HepG2 (cell line): ENCODE data around the gene DNAJA3. TPM values are rescaled to one million over a fixed set of nuclear protein-coding genes. Genes with fewer than 3 reads are reported as not detected.

Experiments
- ATAC-seq: fragments of 200-7000 bp; cut with Tn5 transposase; 3 replicates; pipeline ENCODE4 v1.9.1; 2020; ENCODE audit warnings: mild to moderate bottlenecking, moderate library complexity
- BruUV-seq: library from RNA; stranded (reverse); fragments of 400-500 nt; replicated peaks from 2 replicates; lab custom pipeline; 2021; lab: Mats Ljungman, UMichigan
- CTCF ChIA-PET: fragments of 300-600 bp; formaldehyde crosslinking; extraction: SDS; loops from one replicate; lab custom pipeline; 2021; ENCODE audit warnings: low total read pairs, inconsistent platforms, low intra/inter-chr PET ratio; lab: Yijun Ruan, JAX
- POLR2A ChIA-PET: fragments of 350-600 bp; sonication (Branson Sonifier 250); formaldehyde crosslinking; loops from one replicate; lab custom pipeline; 2020; ENCODE audit warnings: antibody characterized with exemption, inconsistent platforms; lab: Yijun Ruan, JAX
- DNase-seq: peaks from one replicate; pipeline ENCODE4 v3.0.0-alpha.2; 2015; ENCODE audit warnings: low spot score
- FAIRE-seq: peaks from 3 replicates; lab custom pipeline; 2011; peaks lifted over from hg19 to GRCh38; lab: Jason Lieb, UNC
- H2AFZ ChIP-seq: one replicate; pipeline ENCODE4 v1.6.1; 2011; ENCODE audit warnings: low read length, inconsistent platforms
- H3K27ac ChIP-seq: fragments of 300-600 bp; 3 replicates; pipeline ENCODE4 v1.8.0; 2011; ENCODE audit warnings: mixed run types, mild to moderate bottlenecking, mixed read lengths, low read length, inconsistent platforms; ENCODE audit not compliant: insufficient read depth; ENCODE audit errors: extremely low read length
- H3K27me3 ChIP-seq, 2 experiments: fragments of 200-600 bp in 1 of 2; 2 replicates in 1 of 2; 3 replicates in 1 of 2; pipeline versions ENCODE4 v1.6.0 to v1.8.0; 2011; ENCODE audit warnings: low read length in 2 of 2, mild to moderate bottlenecking in 2 of 2, moderate library complexity in 2 of 2, inconsistent platforms in 1 of 2; ENCODE audit not compliant: insufficient read depth in 2 of 2, control insufficient read depth in 1 of 2
- H3K36me3 ChIP-seq, 2 experiments: fragments of 200-600 bp in 1 of 2; replicated peaks in 1 of 2; 2 replicates in 1 of 2; 3 replicates in 1 of 2; pipeline versions ENCODE4 v1.5.1 to v1.8.0; 2011; ENCODE audit warnings: low read length in 2 of 2, inconsistent platforms in 1 of 2; ENCODE audit not compliant: insufficient read depth in 2 of 2, control insufficient read depth in 1 of 2
- H3K4me1 ChIP-seq: 2 replicates; pipeline ENCODE4 v1.5.1; 2012; ENCODE audit warnings: low read length, inconsistent platforms; ENCODE audit not compliant: insufficient read depth
- H3K4me2 ChIP-seq: 2 replicates; pipeline ENCODE4 v1.6.0; 2011; ENCODE audit warnings: low read depth, low read length, inconsistent platforms
- H3K4me3 ChIP-seq, 3 experiments: fragments of 200-600 bp in 1 of 3; sonication (generic), shearing (Covaris generic) in 1 of 3; replicated peaks in 1 of 3; 2 replicates each; pipeline ENCODE4 v1.5.1; 2011 to 2016; ENCODE audit warnings: low read length in 3 of 3, inconsistent platforms in 2 of 3, low read depth in 2 of 3, mild to moderate bottlenecking in 2 of 3, control low read depth in 1 of 3, mixed read lengths in 1 of 3; ENCODE audit not compliant: insufficient read depth in 1 of 3
- H3K79me2 ChIP-seq: one replicate; pipeline ENCODE4 v1.6.1; 2011; ENCODE audit warnings: low read length, inconsistent platforms; ENCODE audit not compliant: insufficient read depth
- H3K9ac ChIP-seq: 2 replicates; pipeline ENCODE4 v1.6.0; 2011; ENCODE audit warnings: mild to moderate bottlenecking, low read depth, low read length, inconsistent platforms; ENCODE audit not compliant: insufficient read depth
- H3K9me3 ChIP-seq: 2 replicates; pipeline ENCODE4 v1.5.1; 2012; ENCODE audit warnings: mild to moderate bottlenecking, low read length
- H4K20me1 ChIP-seq: 2 replicates; pipeline ENCODE4 v1.6.0; 2011; ENCODE audit warnings: inconsistent platforms, mild to moderate bottlenecking, low read length, moderate library complexity; ENCODE audit not compliant: insufficient read depth
- CBX2 ChIP-seq, 2 experiments: fragments of 200-600 bp in 1 of 2; sonication (generic); formaldehyde crosslinking in 1 of 2; IDR thresholded peaks; 2 replicates each; pipeline versions ENCODE4 v1.7.0 to v1.8.1; 2018 to 2022; ENCODE audit warnings: low read depth in 2 of 2, low read length in 1 of 2, mild to moderate bottlenecking in 1 of 2, missing genetic modification reagents in 1 of 2
- EHMT2 ChIP-seq: fragments of 200-600 bp; sonication (generic); IDR thresholded peaks from 2 replicates; pipeline ENCODE4 v1.7.0; 2017; ENCODE audit warnings: antibody characterized with exemption, low read depth, low read length, borderline replicate concordance
- NFYC ChIP-seq: IDR thresholded peaks from 2 replicates; pipeline ENCODE4 v1.6.1; 2016; ENCODE audit warnings: missing genetic modification reagents, missing compliant biosample characterization
- POGK ChIP-seq: sonication (generic); formaldehyde crosslinking; conservative IDR thresholded peaks from 2 replicates; pipeline ENCODE4 v1.8.0; 2022; ENCODE audit warnings: mild to moderate bottlenecking, moderate library complexity, missing genetic modification reagents
- RFXAP ChIP-seq: sonication (generic); formaldehyde crosslinking; IDR thresholded peaks from 2 replicates; pipeline ENCODE4 v1.4.0; 2020; ENCODE audit warnings: missing genetic modification reagents, borderline replicate concordance
- SMAD3 ChIP-seq: sonication (generic); formaldehyde crosslinking; IDR thresholded peaks from 2 replicates; pipeline ENCODE4 v1.4.0; 2020; ENCODE audit warnings: missing genetic modification reagents
- ZBTB1 ChIP-seq: sonication (generic); formaldehyde crosslinking; IDR thresholded peaks from 2 replicates; pipeline ENCODE4 v1.4.0; 2020; ENCODE audit warnings: missing genetic modification reagents, borderline replicate concordance
- ZBTB43 ChIP-seq: sonication (generic); formaldehyde crosslinking; conservative IDR thresholded peaks from 2 replicates; pipeline ENCODE4 v1.4.0; 2020; ENCODE audit warnings: missing genetic modification reagents
- ZNF703 ChIP-seq: sonication (generic); formaldehyde crosslinking; IDR thresholded peaks from 2 replicates; pipeline ENCODE4 v1.5.1; 2020; ENCODE audit warnings: missing genetic modification reagents, mild to moderate bottlenecking, moderate library complexity, borderline replicate concordance
- WGBS: methylation state at CpG from one replicate; pipeline ENCODE4 v1.1.6; 2017; ENCODE audit warnings: low lambda C conversion rate; 5-methylcytosine and 5-hydroxymethylcytosine counted together
- in situ Hi-C: cut with HindIII; loops from 2 replicates; pipeline ENCODE4 v1.10.0; 2017; ENCODE audit warnings: low pct_unique_long_range_greater_than_20kb; ENCODE audit not compliant: extremely low pct_ligation_motif_present
- intact Hi-C: fragments of 100-400 bp; cut with micrococcal nuclease; formaldehyde crosslinking; loops from one replicate; pipeline ENCODE4 v1.10.0; 2022; ENCODE audit not compliant: unreplicated experiment
- polyA plus RNA-seq, 8 experiments: library from polyadenylated mRNA; depleted of rRNA in 3 of 8; stranded (reverse) in 7 of 8; unstranded in 1 of 8; fragments of >200 nt; fragmentation: Illumina TruSeq in 4 of 8; extraction: Trizol in 4 of 8; gene quantifications; 2 replicates each; pipeline versions ENCODE4 v1.2.1 to v1.2.3, GENCODE V29; 2011 to 2016; ENCODE audit warnings: low read depth in 4 of 8, missing spikeins in 1 of 8, mixed read lengths in 1 of 8; ENCODE audit not compliant: insufficient read depth in 1 of 8
- total RNA-seq, 5 experiments: library from RNA; depleted of rRNA; stranded (reverse); fragments of >200 nt; fragmentation: Illumina TruSeq; extraction: Trizol; gene quantifications; 2 replicates each; pipeline ENCODE4 v1.2.3, GENCODE V29; 2016; ENCODE audit warnings: low read depth in 1 of 5
- TF ChIP-seq, protein P1 (sequence below): sonication (generic); formaldehyde crosslinking; IDR thresholded peaks from 2 replicates; pipeline ENCODE4 v1.5.0; 2020; ENCODE audit warnings: mild to moderate bottlenecking, missing genetic modification reagents
- TF ChIP-seq, protein P2 (sequence below): sonication (generic); formaldehyde crosslinking; IDR thresholded peaks from 2 replicates; pipeline ENCODE4 v1.4.0; 2020; ENCODE audit warnings: missing genetic modification reagents; ENCODE audit errors: not compliant biosample characterization

Gene DNAJA3
- total and polyA plus RNA-seq, 2 of the 13 experiments (the other 11 are each of a cell fraction or from before 2014, with no cell fraction given): 77.0 to 83.3 TPM

DNA sequence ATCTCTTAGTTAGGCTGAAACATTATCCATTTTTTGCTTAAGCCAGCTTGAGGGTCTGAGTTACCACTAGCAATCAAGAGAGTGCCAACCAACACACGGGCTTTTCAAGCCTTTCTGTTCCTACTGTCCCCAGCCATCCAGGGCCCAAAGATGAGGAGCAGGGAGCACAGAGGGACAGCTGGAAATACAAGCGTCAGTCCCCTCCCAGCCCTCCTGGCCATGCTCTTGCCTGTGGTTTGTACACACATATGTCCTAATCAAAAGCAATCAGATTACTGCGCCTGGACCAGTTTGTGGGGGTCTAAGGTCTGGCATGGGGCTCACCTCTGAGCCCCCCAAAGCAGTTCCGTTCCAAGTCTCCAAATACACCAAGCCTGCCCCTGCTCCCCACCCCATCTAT lies 12.8 kb upstream of the DNAJA3 start (continued):
- no peak for TF ChIP-seq ZBTB43 (CRISPR knock-in tag)
- TF ChIP-seq, protein P1, sequence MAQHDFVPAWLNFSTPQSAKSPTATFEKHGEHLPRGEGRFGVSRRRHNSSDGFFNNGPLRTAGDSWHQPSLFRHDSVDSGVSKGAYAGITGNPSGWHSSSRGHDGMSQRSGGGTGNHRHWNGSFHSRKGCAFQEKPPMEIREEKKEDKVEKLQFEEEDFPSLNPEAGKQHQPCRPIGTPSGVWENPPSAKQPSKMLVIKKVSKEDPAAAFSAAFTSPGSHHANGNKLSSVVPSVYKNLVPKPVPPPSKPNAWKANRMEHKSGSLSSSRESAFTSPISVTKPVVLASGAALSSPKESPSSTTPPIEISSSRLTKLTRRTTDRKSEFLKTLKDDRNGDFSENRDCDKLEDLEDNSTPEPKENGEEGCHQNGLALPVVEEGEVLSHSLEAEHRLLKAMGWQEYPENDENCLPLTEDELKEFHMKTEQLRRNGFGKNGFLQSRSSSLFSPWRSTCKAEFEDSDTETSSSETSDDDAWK (CRISPR knock-in tag): no peak
- TF ChIP-seq NFYC: no peak
- no peak for TF ChIP-seq ZBTB1 (CRISPR knock-in tag)
- TF ChIP-seq SMAD3 (CRISPR knock-in tag): no peak
- no peak for TF ChIP-seq CBX2 (IDR thresholded peaks at IDR 0.05; ENCODE audit: low read depth, low read length)
- no peak for TF ChIP-seq CBX2 (CRISPR knock-in tag; IDR thresholded peaks at IDR 0.05; ENCODE audit: low read depth)
- TF ChIP-seq, all 625 proteins: peak for 0

DNA sequence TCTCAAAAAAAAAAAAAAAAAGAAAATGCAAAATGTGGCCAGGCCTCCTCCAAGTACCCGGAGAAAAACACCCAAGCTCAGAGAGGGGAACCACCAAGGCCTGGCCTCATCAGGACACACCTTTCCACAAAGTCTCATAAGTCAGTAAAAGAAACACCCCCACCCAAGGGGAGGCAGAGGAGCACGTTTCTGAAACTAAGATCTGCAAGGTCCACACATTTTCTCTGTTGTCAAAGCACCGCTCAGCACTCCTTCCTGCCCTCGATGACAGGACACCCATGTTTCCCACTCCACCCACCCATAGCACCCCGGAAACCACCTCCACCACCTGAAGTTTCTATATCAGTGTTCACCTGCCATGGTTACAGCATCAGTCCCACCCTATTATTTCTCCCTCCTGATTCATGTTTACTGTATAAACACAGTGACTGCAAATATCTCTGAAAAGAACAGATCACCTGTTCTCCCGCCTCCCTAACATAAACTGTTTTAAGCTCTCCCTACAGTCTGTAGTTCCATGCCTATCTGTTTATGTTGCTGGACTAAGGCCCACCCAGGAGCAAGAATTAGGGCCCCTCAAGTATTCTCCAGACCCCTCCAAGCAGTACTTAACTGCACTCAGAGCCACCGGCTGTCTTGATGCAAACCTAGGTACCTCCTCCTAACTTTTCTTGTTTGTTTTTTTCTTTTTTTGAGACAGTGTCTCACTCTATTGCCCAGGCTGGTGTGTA lies 11.3 kb upstream of the DNAJA3 start:
- WGBS: 88% methylated on average over 7 of the region's 7 CpGs
- POLR2A ChIA-PET: interaction anchor here (1.2 to 1.8 kb wide), 4 partner anchors 41 to 48 kb away, joined by 3 to 8 read pairs (median 5); no protein-coding TSS in a partner anchor
- H3K9me3 ChIP-seq: no peaks in the 10 kb centered on the region
- H3K4me2 ChIP-seq: peak overlapping the region; percentile 100; the same call in 1 of the 2 replicates
- no peak overlapping the region for H2AFZ ChIP-seq
- H4K20me1 ChIP-seq: no peaks in the 10 kb centered on the region
- H3K4me1 ChIP-seq: peaks cover 20% of the 10 kb centered on the region
- H3K27me3 ChIP-seq: no peaks in the 10 kb centered on the region; a peak in 1 of 5 replicates
- no peak overlapping the region for H3K4me3 ChIP-seq
- no TSS peak for BruUV-seq
- DNase-seq (no peak), ATAC-seq (no peak), FAIRE-seq (no peak)
- H3K36me3 ChIP-seq: peaks cover 4 to 15% of the 10 kb centered on the region in 2 experiments; a peak in 3 of 5 replicates
- no peak for TF ChIP-seq POGK (CRISPR knock-in tag)
- no peak for TF ChIP-seq RFXAP (CRISPR knock-in tag)
- TF ChIP-seq, protein P2, sequence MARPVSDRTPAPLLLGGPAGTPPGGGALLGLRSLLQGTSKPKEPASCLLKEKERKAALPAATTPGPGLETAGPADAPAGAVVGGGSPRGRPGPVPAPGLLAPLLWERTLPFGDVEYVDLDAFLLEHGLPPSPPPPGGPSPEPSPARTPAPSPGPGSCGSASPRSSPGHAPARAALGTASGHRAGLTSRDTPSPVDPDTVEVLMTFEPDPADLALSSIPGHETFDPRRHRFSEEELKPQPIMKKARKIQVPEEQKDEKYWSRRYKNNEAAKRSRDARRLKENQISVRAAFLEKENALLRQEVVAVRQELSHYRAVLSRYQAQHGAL (CRISPR knock-in tag): no peak
- no peak for TF ChIP-seq EHMT2
- TF ChIP-seq ZNF703 (CRISPR knock-in tag): no peak
- no peak overlapping the region for H3K27ac ChIP-seq
- CTCF ChIA-PET: no interaction called here
- H3K79me2 ChIP-seq: peaks cover 14% of the 10 kb centered on the region
- 0 out of 2 replicates have a peak overlapping the region, but pooled peaks have one; percentile 80 for H3K9ac ChIP-seq
- in situ Hi-C loops (no loop called here), intact Hi-C loops (no loop called here)
